H9 (cell line): ENCODE data around the gene KDM2A. TPM values are rescaled to one million over a fixed set of nuclear protein-coding genes. Genes with fewer than 3 reads are reported as not detected.

Source experiments
- DNase-seq: peaks from one replicate; pipeline ENCODE4 v3.0.0-alpha.2; 2017
- H2AFZ ChIP-seq: one replicate; pipeline ENCODE4 v1.6.1; 2013; ENCODE audit warnings: mild to moderate bottlenecking, low read length, control low read depth, moderate library complexity
- H2AK5ac ChIP-seq: 2 replicates; pipeline ENCODE4 v1.6.1; 2013; ENCODE audit warnings: low read length, control low read depth, mixed read lengths; ENCODE audit not compliant: insufficient read length
- H2BK120ac ChIP-seq: one replicate; pipeline ENCODE4 v1.6.1; 2013; ENCODE audit warnings: low read depth, mild to moderate bottlenecking, low read length, control low read depth, inconsistent platforms; ENCODE audit not compliant: poor library complexity, severe bottlenecking
- H2BK12ac ChIP-seq: 2 replicates; pipeline ENCODE4 v1.6.1; 2013; ENCODE audit warnings: low read length, control low read depth, mixed read lengths, low read depth; ENCODE audit not compliant: insufficient read length
- H2BK15ac ChIP-seq: 2 replicates; pipeline ENCODE4 v1.6.1; 2013; ENCODE audit warnings: low read depth, low read length, control low read depth
- H2BK20ac ChIP-seq: one replicate; pipeline ENCODE4 v1.6.1; 2013; ENCODE audit warnings: low read depth, mild to moderate bottlenecking, low read length, control low read depth, inconsistent platforms; ENCODE audit not compliant: poor library complexity, severe bottlenecking
- H2BK5ac ChIP-seq: 2 replicates; pipeline ENCODE4 v1.6.1; 2013; ENCODE audit warnings: low read length, control low read depth, mixed read lengths; ENCODE audit not compliant: insufficient read length
- H3K14ac ChIP-seq: 2 replicates; pipeline ENCODE4 v1.6.1; 2013; ENCODE audit warnings: low read length, control low read depth; ENCODE audit not compliant: insufficient read depth
- H3K18ac ChIP-seq: 2 replicates; pipeline ENCODE4 v1.6.1; 2013; ENCODE audit warnings: low read depth, mild to moderate bottlenecking, mixed read lengths, low read length, control low read depth; ENCODE audit not compliant: insufficient read length
- H3K23ac ChIP-seq: 2 replicates; pipeline ENCODE4 v1.6.1; 2013; ENCODE audit warnings: low read length, control low read depth, mixed read lengths, low read depth; ENCODE audit not compliant: insufficient read length
- H3K23me2 ChIP-seq: 2 replicates; pipeline ENCODE4 v1.6.1; 2013; ENCODE audit warnings: low read depth, mild to moderate bottlenecking, mixed read lengths, low read length, control low read depth; ENCODE audit not compliant: insufficient read length, poor library complexity, severe bottlenecking
- H3K27ac ChIP-seq: 2 replicates; pipeline ENCODE4 v1.5.1; 2013; ENCODE audit warnings: low read length, control low read depth, mixed read lengths, low read depth; ENCODE audit not compliant: insufficient read length
- H3K27me3 ChIP-seq: 2 replicates; pipeline ENCODE4 v1.6.1; 2013; ENCODE audit warnings: low read length, control low read depth, inconsistent platforms; ENCODE audit not compliant: insufficient read depth
- H3K4ac ChIP-seq: 2 replicates; pipeline ENCODE4 v1.6.1; 2013; ENCODE audit warnings: low read depth, mild to moderate bottlenecking, control low read depth, inconsistent platforms, low read length, moderate library complexity
- H3K4me1 ChIP-seq: 2 replicates; pipeline ENCODE4 v1.6.1; 2013; ENCODE audit warnings: low read length, control low read depth, inconsistent platforms; ENCODE audit not compliant: insufficient read depth
- H3K4me2 ChIP-seq: 2 replicates; pipeline ENCODE4 v1.6.1; 2013; ENCODE audit warnings: low read length, control low read depth, mixed read lengths; ENCODE audit not compliant: insufficient read length, insufficient read depth
- H3K56ac ChIP-seq: 2 replicates; pipeline ENCODE4 v1.6.1; 2013; ENCODE audit warnings: low read depth, mild to moderate bottlenecking, mixed read lengths, low read length, control low read depth; ENCODE audit not compliant: insufficient read length
- H3K79me1 ChIP-seq: 2 replicates; pipeline ENCODE4 v1.6.1; 2013; ENCODE audit warnings: low read depth, mild to moderate bottlenecking, moderate library complexity, low read length, control low read depth, inconsistent platforms; ENCODE audit not compliant: insufficient read depth, poor library complexity, severe bottlenecking
- H3K79me2 ChIP-seq: 2 replicates; pipeline ENCODE4 v1.6.1; 2013; ENCODE audit warnings: low read length, control low read depth, inconsistent platforms; ENCODE audit not compliant: insufficient read depth
- H3K9ac ChIP-seq: 2 replicates; pipeline ENCODE4 v1.6.1; 2013; ENCODE audit warnings: low read length, control low read depth, mixed read lengths; ENCODE audit not compliant: insufficient read length; ENCODE audit errors: extremely low read depth
- H3K9me3 ChIP-seq: one replicate; pipeline ENCODE4 v1.6.1; 2013; ENCODE audit warnings: low read depth, low read length, inconsistent platforms; ENCODE audit not compliant: control insufficient read depth
- H3T11ph ChIP-seq: one replicate; pipeline ENCODE4 v1.6.1; 2013; ENCODE audit warnings: mild to moderate bottlenecking, low read length, control low read depth, inconsistent platforms
- H4K20me1 ChIP-seq: one replicate; pipeline ENCODE4 v1.6.1; 2013; ENCODE audit not compliant: control insufficient read depth, insufficient read length, insufficient read depth
- H4K5ac ChIP-seq: 2 replicates; pipeline ENCODE4 v1.6.1; 2013; ENCODE audit warnings: low read depth, mild to moderate bottlenecking, mixed read lengths, low read length, control low read depth; ENCODE audit not compliant: insufficient read length
- H4K8ac ChIP-seq: replicated peaks from 2 replicates; pipeline ENCODE4 v1.6.1; 2013; ENCODE audit warnings: low read length, control low read depth, mixed read lengths, low read depth; ENCODE audit not compliant: insufficient read length
- H4K91ac ChIP-seq: 2 replicates; pipeline ENCODE4 v1.6.1; 2013; ENCODE audit warnings: low read depth, mild to moderate bottlenecking, moderate library complexity, mixed read lengths, low read length, control low read depth; ENCODE audit not compliant: insufficient read length
- H3K27ac Mint-ChIP-seq, 3 experiments: 2 replicates in 2 of 3; 3 replicates in 1 of 3; pipeline ENCODE4 v1.8.0; 2020 to 2021; ENCODE audit warnings: mixed read lengths in 3 of 3, mild to moderate bottlenecking in 1 of 3, moderate library complexity in 1 of 3
- H3K27me3 Mint-ChIP-seq: 2 replicates; pipeline ENCODE4 v1.8.0; 2021; ENCODE audit warnings: low read depth, mild to moderate bottlenecking, moderate library complexity, mixed read lengths
- H3K36me3 Mint-ChIP-seq, 3 experiments: 2 replicates in 2 of 3; 3 replicates in 1 of 3; pipeline ENCODE4 v1.8.0; 2020 to 2021; ENCODE audit warnings: low read depth in 3 of 3, mixed read lengths in 3 of 3; ENCODE audit not compliant: insufficient read depth in 1 of 3
- H3K4me1 Mint-ChIP-seq, 2 experiments: 2 replicates each; pipeline ENCODE4 v1.8.0; 2020; ENCODE audit warnings: mixed read lengths in 2 of 2
- H3K4me3 Mint-ChIP-seq, 2 experiments: 2 replicates in 1 of 2; 3 replicates in 1 of 2; pipeline ENCODE4 v1.8.0; 2020 to 2021; ENCODE audit warnings: mild to moderate bottlenecking in 2 of 2, mixed read lengths in 2 of 2, moderate library complexity in 1 of 2
- H3K9me3 Mint-ChIP-seq, 2 experiments: 2 replicates in 1 of 2; 3 replicates in 1 of 2; pipeline ENCODE4 v1.8.0; 2020; ENCODE audit warnings: mild to moderate bottlenecking in 2 of 2, mixed read lengths in 2 of 2, moderate library complexity in 1 of 2
- CTCF ChIP-seq: fragments of 200-600 bp; sonication (generic); conservative IDR thresholded peaks from 3 replicates; pipeline ENCODE4 v1.8.0; 2021; ENCODE audit warnings: antibody characterized with exemption, mild to moderate bottlenecking
- WGBS: extraction: QIAGEN DNeasy Blood & Tissue Kit; methylation state at CpG from one replicate; pipeline ENCODE4 v1.1.7; 2013; ENCODE audit warnings: missing lambda C conversion rate, low lambda C conversion rate, mixed read lengths; ENCODE audit not compliant: insufficient read length; ENCODE audit errors: extremely low coverage; 5-methylcytosine and 5-hydroxymethylcytosine counted together
- total RNA-seq: library from RNA; stranded (reverse); gene quantifications from 2 replicates; pipeline ENCODE4 v1.2.1, GENCODE V29; 2021

The KDM2A gene
- total RNA-seq, 1 experiment from 2014 or later, result 85.9 TPM

DNA sequence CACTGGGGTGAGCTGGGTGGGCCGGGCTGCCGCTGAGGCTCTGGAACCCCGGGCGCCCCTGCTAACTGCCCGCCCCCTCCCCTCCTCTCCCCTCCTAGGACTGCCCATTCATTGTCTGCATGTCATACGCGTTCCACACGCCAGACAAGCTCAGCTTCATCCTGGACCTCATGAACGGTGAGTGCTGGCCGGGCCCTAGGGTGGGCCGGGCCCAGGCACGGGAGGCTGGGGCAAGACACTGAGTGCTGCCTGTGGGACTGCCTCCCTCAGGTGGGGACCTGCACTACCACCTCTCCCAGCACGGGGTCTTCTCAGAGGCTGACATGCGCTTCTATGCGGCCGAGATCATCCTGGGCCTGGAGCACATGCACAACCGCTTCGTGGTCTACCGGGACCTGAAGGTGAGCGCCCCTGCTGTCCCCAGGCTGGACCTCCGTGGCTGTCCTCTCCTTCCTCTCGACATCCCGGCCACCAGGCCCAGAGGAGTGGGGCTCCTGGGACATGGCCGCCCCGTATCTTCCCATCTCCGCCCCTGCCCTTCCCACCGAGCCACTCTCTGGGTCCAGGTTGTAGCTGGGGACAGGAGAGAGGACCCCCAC, 162.6 kb downstream of the KDM2A start:
- H3K27ac ChIP-seq, result no peak overlapping the region
- no peak overlapping the region for H3K4ac ChIP-seq
- no peaks in the 10 kb centered on the region for H3K9me3 ChIP-seq
- no peak overlapping the region for H3K4me3 Mint-ChIP-seq
- DNase-seq, result no peak
- H4K91ac ChIP-seq, result no peak overlapping the region
- H3K23me2 ChIP-seq, result no peaks in the 10 kb centered on the region
- H3K14ac ChIP-seq, result no peak overlapping the region
- no peak for TF ChIP-seq CTCF
- H2AK5ac ChIP-seq, result no peak overlapping the region
- H3K4me2 ChIP-seq, result no peak overlapping the region
- no peak overlapping the region for H3K9ac ChIP-seq
- H3K4me1 ChIP-seq, result peaks cover 2% of the 10 kb centered on the region; the same call in 1 of the 2 replicates
- H3K23ac ChIP-seq, result no peak overlapping the region
- no peak overlapping the region for H2BK5ac ChIP-seq
- H2BK15ac ChIP-seq, result no peak overlapping the region
- H4K20me1 ChIP-seq, result no peaks in the 10 kb centered on the region
- H3K36me3 Mint-ChIP-seq, result peaks cover 19 to 62% (median 55%) of the 10 kb centered on the region in 3 experiments; a peak in 6 of 7 replicates
- H3K27me3 Mint-ChIP-seq, result no peaks in the 10 kb centered on the region
- no peak overlapping the region for H4K5ac ChIP-seq
- no peak overlapping the region for H3K18ac ChIP-seq
- H3K27me3 ChIP-seq, result no peaks in the 10 kb centered on the region
- H3K27ac Mint-ChIP-seq, result no peak overlapping the region
- no peak overlapping the region for H3K56ac ChIP-seq
- H2BK20ac ChIP-seq, result no peak overlapping the region
- H3K79me2 ChIP-seq, result no peaks in the 10 kb centered on the region
- H2AFZ ChIP-seq, result no peak overlapping the region
- no peaks in the 10 kb centered on the region for H3K9me3 Mint-ChIP-seq
- whole genome bisulfite sequencing, result no CpG with 5 or more reads among the region's 27 CpGs
- H2BK120ac ChIP-seq, result no peak overlapping the region
- no peak overlapping the region for H3T11ph ChIP-seq
- H3K4me1 Mint-ChIP-seq, result peaks cover 8 to 14% of the 10 kb centered on the region in 2 experiments
- no peak overlapping the region for H4K8ac ChIP-seq
- no peaks in the 10 kb centered on the region for H3K79me1 ChIP-seq
- H2BK12ac ChIP-seq, result no peak overlapping the region
